Stimulated activated CD4-positive, alpha-beta T cell treated with anti-CD3 and anti-CD28 coated beads, Interleukin-2, amount 100 ng/mL, for 48 hours (primary cell): ENCODE measurements around the gene XXYLT1.

Experiments used
- DNase-seq, 2 donors: peaks; one replicate each; pipeline ENCODE4 v3.0.0-alpha.2; 2020

XXYLT1 gene

DNA sequence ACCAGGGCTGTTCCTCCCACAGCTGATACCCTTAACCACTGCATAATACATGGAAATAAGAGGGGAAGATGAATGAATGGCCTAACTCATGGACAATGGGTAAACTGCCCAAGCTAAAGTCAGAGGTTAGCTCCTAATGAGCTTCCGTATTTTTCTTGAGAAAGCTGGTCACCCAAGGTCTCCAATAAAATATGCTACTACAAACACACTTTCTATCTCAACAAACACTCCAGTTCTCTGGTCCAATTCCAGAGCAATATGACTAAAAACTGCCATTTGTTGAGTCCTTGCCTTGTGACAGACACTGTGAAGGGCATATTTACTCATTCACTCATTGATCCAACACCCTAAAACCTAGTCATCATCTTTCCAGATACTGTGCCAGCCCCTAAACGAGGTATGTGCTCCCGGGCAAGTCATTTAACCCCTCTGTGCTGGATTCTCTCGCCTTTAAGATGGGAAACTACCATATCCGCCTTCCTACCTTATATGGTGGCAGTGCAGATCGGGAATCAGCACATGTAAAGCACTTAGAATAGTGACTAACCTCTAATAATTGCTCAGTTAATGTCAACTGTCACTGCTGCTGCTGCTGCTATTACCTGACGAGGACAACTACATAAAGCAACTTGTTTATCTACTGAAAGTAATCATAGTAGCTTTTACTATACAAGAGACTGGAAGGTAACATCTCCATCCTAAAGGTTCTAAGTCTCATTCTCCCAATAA lies 89.1 kb downstream of the XXYLT1 start:
- DNase-seq, result no peak

GRCh38 chr3:195181113-195181498 lies 89.9 kb downstream of the XXYLT1 start:
- DNase-seq, result no peak

- no peak for DNase-seq
Observed at GRCh38 chr3:195180490-195181112, 90.4 kb downstream of the XXYLT1 start.

GRCh38 chr3:195179776-195180489 lies 91.0 kb downstream of the XXYLT1 start:
- DNase-seq, result no peak

- no peak for DNase-seq
Observed at GRCh38 chr3:195178124-195178910, 92.6 kb downstream of the XXYLT1 start.

DNA sequence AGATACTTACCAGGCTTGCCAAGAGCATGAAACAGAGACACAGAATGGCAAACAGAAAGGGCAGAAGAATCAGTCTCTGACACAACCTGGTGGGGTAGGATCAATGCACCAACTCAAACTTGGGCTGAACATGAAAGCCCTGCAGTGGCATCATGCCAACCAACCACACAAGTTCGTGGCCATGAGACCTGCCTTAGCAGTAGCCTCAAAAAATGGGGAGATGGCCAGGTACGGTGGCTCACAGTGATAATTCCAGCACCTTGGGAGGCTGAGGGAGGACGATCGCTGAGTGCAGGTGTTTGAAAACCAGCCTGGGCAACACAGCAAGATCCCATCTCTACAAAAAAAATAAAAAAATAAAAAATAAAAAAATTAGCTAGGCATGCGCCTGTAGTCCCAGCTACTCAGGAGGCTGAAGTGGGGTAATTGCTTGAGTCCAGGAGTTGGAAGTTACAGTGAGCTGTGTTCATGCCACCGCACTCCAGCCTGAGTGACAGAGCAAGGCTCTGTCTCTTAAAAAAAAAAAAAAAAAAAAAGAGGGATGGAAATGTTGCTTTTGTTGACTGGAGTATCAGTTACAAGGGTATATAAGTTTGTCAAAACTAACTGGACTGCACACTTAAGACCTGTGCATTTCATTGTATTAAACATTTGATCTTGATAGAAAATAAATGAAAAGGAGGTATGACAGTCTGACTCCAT lies 93.4 kb downstream of the XXYLT1 start:
- DNase-seq, result no peak

- no peak for DNase-seq
Observed at GRCh38 chr3:195176776-195177175, 94.2 kb downstream of the XXYLT1 start.

GRCh38 chr3:195175476-195176337 lies 95.3 kb downstream of the XXYLT1 start:
- no peak for DNase-seq

DNA sequence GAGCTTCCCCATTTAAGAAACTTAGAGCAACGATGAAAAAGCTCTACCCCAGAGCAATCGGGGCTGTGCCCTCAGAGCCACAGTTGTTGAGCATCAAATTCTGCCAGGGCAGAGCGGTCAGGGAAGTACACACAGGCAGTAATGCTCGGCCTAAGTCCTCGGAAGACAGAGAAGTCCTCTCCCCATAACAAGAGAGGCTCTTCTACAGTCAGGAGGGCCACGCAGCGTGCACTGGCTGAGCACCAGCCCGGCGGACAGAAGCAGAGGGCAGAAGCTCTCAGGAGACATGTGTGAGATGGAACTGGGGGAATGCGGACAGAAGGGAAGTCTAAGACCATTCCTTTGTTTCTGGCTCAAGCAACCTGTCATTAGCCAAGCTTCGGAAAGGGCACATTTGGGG lies 95.9 kb downstream of the XXYLT1 start:
- DNase-seq, result no peak

DNA sequence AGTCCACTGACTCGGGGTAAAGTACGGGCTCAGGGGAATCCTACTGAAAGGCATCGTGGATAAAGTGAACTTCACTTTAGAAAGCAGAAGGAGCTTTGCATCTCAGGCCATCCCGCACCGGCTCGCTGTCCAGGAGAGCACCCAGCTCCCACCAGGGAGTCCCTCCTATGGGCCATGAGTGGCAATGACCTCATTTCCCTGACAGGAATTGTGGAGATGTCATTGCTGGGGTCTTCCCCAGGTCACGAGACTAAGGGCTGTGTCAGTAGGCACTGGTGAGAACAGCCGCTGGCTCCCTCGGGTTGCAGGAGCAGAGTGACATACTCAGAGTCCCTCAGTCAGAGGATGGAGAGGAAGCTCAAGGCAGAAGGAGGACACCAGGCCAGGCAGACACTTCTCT lies 97.3 kb downstream of the XXYLT1 start:
- DNase-seq, result no peak

GRCh38 chr3:195172896-195173295 lies 98.1 kb downstream of the XXYLT1 start:
- no peak for DNase-seq

- DNase-seq, result no peak
Observed at GRCh38 chr3:195172039-195172684, 98.8 kb downstream of the XXYLT1 start.

DNA sequence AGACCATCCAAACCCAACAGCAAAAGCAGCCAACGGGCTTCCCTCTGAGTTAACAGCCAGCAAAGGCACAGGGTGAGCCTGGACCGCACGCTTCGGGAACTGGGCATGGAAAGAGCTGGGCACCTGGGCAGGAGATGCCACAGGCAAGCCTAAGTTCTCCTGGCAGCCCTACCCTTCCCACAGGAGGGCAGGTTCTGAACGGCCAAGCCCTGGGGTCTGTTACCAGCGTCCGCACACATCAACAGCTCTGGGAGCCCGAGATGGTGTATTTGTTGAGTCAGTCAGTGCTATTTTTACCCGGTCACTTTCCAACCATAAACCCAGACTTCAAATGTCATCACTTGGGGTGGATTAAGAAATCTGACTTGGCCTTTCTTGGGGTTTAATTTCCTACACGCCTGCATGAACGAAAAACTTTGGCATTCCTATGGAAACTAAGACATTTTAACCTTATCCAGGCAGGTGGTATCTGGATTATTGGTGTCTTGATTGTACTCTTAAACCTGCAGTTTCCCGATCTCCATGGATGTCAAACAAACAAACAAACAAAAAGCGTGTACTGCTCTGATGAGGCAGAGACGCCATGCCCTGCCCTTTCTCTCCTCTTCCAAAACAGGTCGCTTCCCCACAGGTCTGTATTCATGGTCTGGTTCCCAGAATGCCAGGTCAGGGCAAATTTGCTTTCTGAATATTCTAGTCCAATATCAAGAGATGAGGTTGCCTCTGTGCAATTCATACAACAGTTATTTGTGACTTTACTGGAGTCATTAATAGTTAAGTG lies 99.7 kb downstream of the XXYLT1 start:
- DNase-seq, result no peak

GRCh38 chr3:195170496-195170895 lies 100.5 kb downstream of the XXYLT1 start:
- no peak for DNase-seq

- no peak for DNase-seq
Observed at GRCh38 chr3:195169011-195169649, 101.8 kb downstream of the XXYLT1 start.

GRCh38 chr3:195168009-195168762 lies 102.8 kb downstream of the XXYLT1 start:
- no peak for DNase-seq

DNA sequence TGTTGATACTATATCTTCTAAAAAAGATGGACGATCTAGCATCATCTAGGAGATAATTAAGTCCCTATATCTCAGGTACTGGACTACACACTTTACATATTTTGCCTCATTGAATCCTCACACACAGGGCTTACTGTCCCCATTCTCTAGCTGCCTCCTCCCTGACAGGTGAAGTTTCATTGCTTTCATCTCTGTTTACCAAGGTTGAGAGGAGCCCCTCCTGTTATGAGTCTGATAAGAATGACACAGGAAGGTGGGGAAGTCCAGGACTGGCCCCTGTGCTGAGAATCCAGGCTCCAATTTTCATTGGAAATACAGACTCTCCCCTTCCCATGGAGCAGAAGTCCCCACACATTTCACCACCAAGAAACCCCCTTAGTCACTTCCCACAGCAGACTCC lies 105.2 kb downstream of the XXYLT1 start:
- no peak for DNase-seq

DNA sequence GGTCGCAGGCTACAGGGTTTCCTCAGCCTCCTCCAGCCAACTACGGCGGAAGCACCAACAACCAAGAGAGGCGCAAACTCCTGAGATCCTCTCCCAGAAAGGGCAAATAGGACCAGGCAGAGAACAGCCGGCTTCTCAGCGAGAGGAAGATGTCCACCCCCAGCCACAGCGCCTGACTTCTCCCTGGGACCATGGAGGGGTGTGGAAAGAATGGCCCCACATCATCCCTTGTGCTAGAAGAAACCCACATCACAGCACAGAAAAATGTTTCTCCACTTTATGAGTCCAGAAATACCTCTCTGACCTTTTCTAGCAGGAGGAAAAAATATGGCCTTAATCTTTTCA lies 105.7 kb downstream of the XXYLT1 start:
- no peak for DNase-seq
